GM13977 (cell line): Measurements from ENCODE around the gene PTRH1.

ENCODE experiments used
- DNase-seq: peaks from one replicate; pipeline ENCODE4 v3.0.0; 2012; ENCODE audit warnings: low spot score
- CTCF ChIP-seq: IDR thresholded peaks from 2 replicates; pipeline ENCODE4 v1.5.1; 2012; ENCODE audit warnings: mild to moderate bottlenecking, control low read depth; ENCODE audit not compliant: insufficient read depth; ENCODE audit errors: extremely low read depth, missing control alignments
- in situ Hi-C: fragments of 300-500 bp; cut with MboI; formaldehyde crosslinking; loops from one replicate; pipeline ENCODE4 v1.12.0; 2022; ENCODE audit warnings: low sequenced_read_pairs, low pct_unique_long_range_greater_than_20kb, mixed read lengths, inconsistent platforms; ENCODE audit not compliant: unreplicated experiment

Gene PTRH1

DNA sequence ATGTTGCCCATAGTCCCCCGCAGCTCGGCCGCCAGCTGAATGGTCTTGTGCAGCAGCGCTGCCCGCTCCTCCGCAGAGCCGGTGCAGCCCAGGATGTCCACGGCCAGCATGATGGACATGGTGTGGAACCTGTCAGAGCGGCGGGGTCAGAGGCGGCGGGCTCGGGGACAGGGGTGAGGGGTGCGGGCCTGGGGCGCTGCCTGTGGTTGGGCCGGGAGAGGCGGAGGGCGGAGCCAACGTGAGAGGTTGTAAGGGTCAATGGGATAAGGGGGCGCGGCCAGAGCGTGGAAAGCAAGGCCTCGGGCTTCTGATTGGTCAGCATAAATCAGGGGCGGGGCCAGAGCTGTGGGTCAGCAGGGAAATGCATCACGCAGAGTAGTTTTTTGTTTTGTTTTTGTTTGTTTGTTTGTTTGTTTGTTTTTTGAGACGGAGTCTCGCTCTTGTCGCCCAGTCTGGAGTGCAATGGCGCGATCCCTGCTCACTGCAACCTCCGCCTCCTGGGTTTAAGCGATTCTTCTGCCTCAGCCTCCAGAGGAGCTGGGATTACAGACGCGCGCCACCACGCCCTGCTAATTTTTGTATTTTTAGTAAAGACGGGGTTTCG is 26.5 kb upstream of the PTRH1 start:
- no peak for TF ChIP-seq CTCF
- in situ Hi-C loops, result no loop called here
- DNase-seq, result no peak

DNA sequence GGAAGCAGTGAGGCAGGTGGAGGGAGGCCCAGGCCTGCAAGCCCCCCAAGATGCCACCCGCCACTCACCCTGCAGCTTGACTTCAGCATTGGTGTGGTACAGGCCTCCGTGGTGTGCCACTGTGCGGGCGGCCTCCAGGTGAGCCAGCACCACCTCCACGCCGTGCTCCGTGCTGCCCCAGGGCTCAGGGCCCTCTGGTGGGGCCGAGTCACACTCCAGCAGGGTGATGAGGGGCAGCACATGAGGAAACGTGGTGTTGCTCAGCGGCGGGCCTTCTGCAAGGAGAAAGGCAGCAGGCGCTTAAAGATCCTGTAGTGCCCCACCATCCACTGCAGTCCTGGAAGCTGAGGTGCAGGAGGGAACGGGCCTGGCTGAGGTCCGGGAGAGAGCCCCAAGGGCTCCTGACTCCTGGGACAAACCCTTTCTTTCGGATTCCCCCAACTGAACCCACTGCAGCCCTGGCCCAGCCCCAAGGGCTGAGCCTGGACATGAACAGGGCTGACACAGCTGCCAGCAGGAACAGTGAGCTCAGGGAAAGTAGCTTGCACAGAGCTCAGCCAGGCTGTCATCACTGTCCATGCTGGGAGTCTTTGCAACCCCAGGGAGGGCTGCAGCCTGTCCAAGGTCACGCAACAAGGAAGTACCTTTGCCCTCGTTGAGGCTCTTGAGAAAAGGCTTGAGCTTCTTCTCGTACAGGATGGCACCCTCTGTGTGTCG is 24.3 kb upstream of the PTRH1 start:
- in situ Hi-C loops, result no loop called here
- TF ChIP-seq CTCF, result no peak
- no peak for DNase-seq

DNA sequence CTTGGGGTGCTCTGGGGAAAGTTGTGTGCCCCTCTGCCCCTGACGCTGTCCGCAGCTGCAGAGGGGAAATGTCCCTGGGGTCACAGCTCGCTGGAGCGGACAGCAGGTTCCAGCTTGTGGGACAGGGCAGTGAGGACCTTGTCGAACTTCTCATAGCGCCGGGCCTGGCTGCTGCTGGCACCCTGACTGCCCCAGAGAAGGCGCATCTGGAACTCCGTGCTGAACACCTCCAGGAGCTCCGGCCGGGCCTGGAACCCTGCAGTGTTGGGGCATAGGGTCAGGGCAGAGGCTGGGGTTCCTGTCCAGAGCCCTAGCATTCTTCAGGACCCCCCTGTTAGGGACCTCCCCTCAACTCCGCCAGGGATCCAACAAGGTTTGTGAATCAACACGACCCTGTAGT is 23.2 kb upstream of the PTRH1 start:
- in situ Hi-C loops, result no loop called here
- TF ChIP-seq CTCF, result no peak
- DNase-seq, result no peak

DNA sequence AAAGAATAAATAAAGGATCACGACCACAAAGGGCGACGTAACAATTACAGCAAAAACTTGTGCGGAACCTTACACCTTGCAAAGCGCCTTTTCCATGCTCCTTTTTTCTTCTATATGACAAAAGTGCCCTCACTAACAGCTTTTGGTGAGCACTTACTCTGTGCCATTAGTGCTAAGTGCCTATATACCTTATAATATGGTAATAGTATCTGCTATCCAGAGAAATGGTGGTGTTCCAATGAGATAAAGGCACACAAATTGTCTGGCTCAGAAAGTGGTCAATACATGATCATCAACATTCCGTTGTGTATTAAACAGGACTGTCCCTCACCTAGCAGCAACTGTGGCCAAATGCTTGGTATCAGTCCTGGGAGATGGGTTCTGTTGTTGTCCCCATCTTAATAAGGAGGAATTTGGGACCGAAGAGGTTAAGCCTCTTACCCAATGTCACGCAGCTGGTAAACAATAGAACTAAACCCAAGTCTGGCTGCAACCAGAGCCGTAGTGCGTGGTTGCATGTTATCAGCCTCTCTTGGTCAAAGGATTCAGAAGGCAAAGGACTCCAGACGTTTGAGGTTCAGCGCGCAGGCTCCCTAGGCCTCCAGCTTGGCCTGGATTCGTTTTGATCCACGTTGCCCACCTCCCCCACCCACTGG is 20.2 kb upstream of the PTRH1 start:
- in situ Hi-C loops, result no loop called here
- no peak for TF ChIP-seq CTCF
- DNase-seq, result no peak

- in situ Hi-C loops, result no loop called here
- DNase-seq, result peak; percentile 99
- peak; percentile 98 for TF ChIP-seq CTCF
Observed at GRCh38 chr9:127734747-127735529, 19.5 kb upstream of the PTRH1 start, which contains the start of gene TOR2A. Gene TOR2A (minus strand): TSS chr9:127735294. CDS start chr9:127735270, 24 bp downstream.

DNA sequence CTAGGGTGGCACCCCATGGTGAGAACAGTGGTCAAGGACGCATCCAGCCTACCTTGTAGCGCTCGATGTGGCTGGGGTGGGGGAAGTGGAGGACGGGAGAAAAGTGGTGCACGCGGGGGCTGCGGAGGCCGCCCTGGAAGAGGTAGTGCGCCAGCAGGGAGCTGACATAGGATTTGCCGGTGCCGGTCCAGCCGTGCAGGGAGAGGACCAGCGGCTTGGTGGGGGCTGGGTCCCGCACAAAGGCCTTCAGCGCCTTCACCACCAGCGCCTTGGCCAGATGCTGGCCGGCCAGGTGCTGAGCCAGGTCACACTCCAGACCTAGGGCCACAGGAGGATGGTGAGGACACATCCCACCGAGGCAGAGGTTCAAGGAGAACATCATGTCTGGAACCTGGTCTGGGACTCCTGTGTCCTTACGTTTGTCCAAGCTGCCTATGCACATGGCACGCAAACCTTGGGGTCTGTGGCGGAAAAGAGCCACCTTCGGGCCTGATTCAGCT is 18.8 kb upstream of the PTRH1 start:
- no peak for TF ChIP-seq CTCF
- in situ Hi-C loops, result no loop called here
- DNase-seq, result no peak
